Body of pancreas (tissue), 4 donors: ENCODE measurements around the gene PLPPR5. TPM values are rescaled to one million over a fixed set of nuclear protein-coding genes. Genes with fewer than 3 reads are reported as not detected.

ENCODE experiments used
- ATAC-seq: fragments of 150-250 bp; one replicate; pipeline ENCODE4 v1.9.1; 2016
- DNase-seq, 4 donors: peaks; one replicate each; pipeline ENCODE4 v3.0.0-alpha.2; 2019
- H3K27ac ChIP-seq, 4 donors: fragments of 200-600 bp; sonication (generic); 1 replicate in 3 of 4; 2 replicates in 1 of 4; pipeline versions ENCODE4 v1.5.1 to v1.6.1; 2016 to 2019; ENCODE audit warnings: mild to moderate bottlenecking in 1 of 4, mixed read lengths in 1 of 4, moderate library complexity in 1 of 4
- H3K27me3 ChIP-seq, 2 donors: fragments of 200-600 bp; sonication (generic); one replicate each; pipeline ENCODE4 v1.6.0; 2016; ENCODE audit warnings: mild to moderate bottlenecking in 1 of 2
- H3K36me3 ChIP-seq, 2 donors: fragments of 200-600 bp; sonication (generic); replicated peaks in 1 of 2; 2 replicates each; pipeline ENCODE4 v1.5.1; 2016; ENCODE audit warnings: low read depth in 2 of 2; ENCODE audit not compliant: insufficient read depth in 1 of 2
- H3K4me1 ChIP-seq: fragments of 200-600 bp; sonication (generic); one replicate; pipeline ENCODE4 v1.6.0; 2016
- H3K4me3 ChIP-seq, 2 donors: fragments of 200-600 bp; sonication (generic); 1 replicate in 1 of 2; 2 replicates in 1 of 2; pipeline ENCODE4 v1.5.1; 2016 to 2019
- H3K9me3 ChIP-seq, 3 donors: fragments of 200-600 bp; sonication (generic); 1 replicate in 2 of 3; 2 replicates in 1 of 3; pipeline ENCODE4 v1.5.1; 2016
- CTCF ChIP-seq, 7 experiments: fragments of 450-650 bp in 4 of 7; fragments of 200-600 bp in 3 of 7; sonication (generic) in 3 of 7; IDR thresholded peaks; one replicate each; pipeline ENCODE4 v1.5.1; 2016 to 2019; ENCODE audit warnings: antibody characterized with exemption in 7 of 7
- POLR2A ChIP-seq, 3 donors: fragments of 450-650 bp; IDR thresholded peaks; one replicate each; pipeline ENCODE4 v1.6.1; 2016; ENCODE audit warnings: antibody characterized with exemption in 3 of 3, mild to moderate bottlenecking in 2 of 3
- whole genome bisulfite sequencing, 2 donors: methylation state at CpG; one replicate each; pipeline ENCODE4 v1.1.5; 2017; 5-methylcytosine and 5-hydroxymethylcytosine counted together
- intact Hi-C: fragments of 100-400 bp; cut with DNase I; formaldehyde crosslinking; loops from one replicate; pipeline ENCODE4 v1.15.1; 2023
- total RNA-seq, 2 donors: library from RNA; depleted of rRNA; stranded (reverse); fragments of >200 nt; gene quantifications; one replicate each; pipeline ENCODE4 v1.1.0, GENCODE V29; 2016

The PLPPR5 gene
- total RNA-seq, 2 donors from 2014 or later: under 0.01 TPM; not detected in 1

- intact Hi-C loops: no loop called here
- Histone ChIP-seq H3K9me3 (no peaks in the 10 kb centered on the region), H3K27ac (no peak overlapping the region), H3K4me3 (no peak overlapping the region), H3K36me3 (no peaks in the 10 kb centered on the region), H3K4me1 (no peaks in the 10 kb centered on the region), H3K27me3 (no peaks in the 10 kb centered on the region)
- ATAC-seq (no peak), DNase-seq (no peak)
- TF ChIP-seq POLR2A (IDR thresholded peaks at IDR 0.05) (no peak), CTCF (IDR thresholded peaks at IDR 0.05) (no peak)
- WGBS, 2 donors: 54 to 56% methylated on average over 1 of the region's 1 CpG
These were observed 34.7 kb downstream of the PLPPR5 start for GRCh38 chr1:98969798-98970490.

- intact Hi-C loops: no loop called here
These were observed 37.5 kb downstream of the PLPPR5 start for GRCh38 chr1:98967122-98967521.

GRCh38 chr1:98965394-98965793 lies 39.3 kb downstream of the PLPPR5 start:
- Histone ChIP-seq H3K27me3 (no peaks in the 10 kb centered on the region), H3K9me3 (no peaks in the 10 kb centered on the region), H3K4me1 (no peaks in the 10 kb centered on the region), H3K27ac (no peak overlapping the region), H3K4me3 (no peak overlapping the region), H3K36me3 (no peaks in the 10 kb centered on the region)
- DNase-seq: no peak
- WGBS, 2 donors: 74 to 75% methylated on average over 3 of the region's 3 CpGs
- intact Hi-C loops: no loop called here
- no peak for TF ChIP-seq POLR2A (IDR thresholded peaks at IDR 0.05)
- TF ChIP-seq CTCF (IDR thresholded peaks at IDR 0.05): no peak
- no peak for ATAC-seq

More at GRCh38 chr1:98967122-98967521, 37.5 kb downstream of the PLPPR5 start:
- no peak for TF ChIP-seq POLR2A (IDR thresholded peaks at IDR 0.05)
- TF ChIP-seq CTCF (IDR thresholded peaks at IDR 0.05): no peak
- DNase-seq (no peak), ATAC-seq (no peak)
- no peaks in the 10 kb centered on the region for H3K4me1 ChIP-seq
- no peaks in the 10 kb centered on the region for H3K27me3 ChIP-seq
- 58 to 71% methylated on average over 1 of the region's 1 CpG for WGBS, 2 donors
- H3K36me3 ChIP-seq: no peaks in the 10 kb centered on the region
- H3K4me3 ChIP-seq: no peak overlapping the region
- H3K27ac ChIP-seq: no peak overlapping the region
- no peaks in the 10 kb centered on the region for H3K9me3 ChIP-seq

- no peak for DNase-seq
- H3K4me1 ChIP-seq: no peaks in the 10 kb centered on the region
- H3K36me3 ChIP-seq: no peaks in the 10 kb centered on the region
- H3K27me3 ChIP-seq: no peaks in the 10 kb centered on the region
- no peak overlapping the region for H3K27ac ChIP-seq
- intact Hi-C loops: no loop called here
- no peaks in the 10 kb centered on the region for H3K9me3 ChIP-seq
- no peak overlapping the region for H3K4me3 ChIP-seq
- TF ChIP-seq POLR2A (IDR thresholded peaks at IDR 0.05) (no peak), CTCF (IDR thresholded peaks at IDR 0.05) (no peak)
- ATAC-seq: no peak
- WGBS, 2 donors: 13 to 25% methylated on average over 4 of the region's 4 CpGs
These were observed 40.5 kb downstream of the PLPPR5 start for GRCh38 chr1:98964198-98964597.
